ELR (cell line): ENCODE data around the gene CACNA1D.

Source experiments
- DNase-seq: peaks from one replicate; pipeline ENCODE4 v3.0.0-alpha.2; 2015; ENCODE audit warnings: low read depth

CACNA1D gene

DNA sequence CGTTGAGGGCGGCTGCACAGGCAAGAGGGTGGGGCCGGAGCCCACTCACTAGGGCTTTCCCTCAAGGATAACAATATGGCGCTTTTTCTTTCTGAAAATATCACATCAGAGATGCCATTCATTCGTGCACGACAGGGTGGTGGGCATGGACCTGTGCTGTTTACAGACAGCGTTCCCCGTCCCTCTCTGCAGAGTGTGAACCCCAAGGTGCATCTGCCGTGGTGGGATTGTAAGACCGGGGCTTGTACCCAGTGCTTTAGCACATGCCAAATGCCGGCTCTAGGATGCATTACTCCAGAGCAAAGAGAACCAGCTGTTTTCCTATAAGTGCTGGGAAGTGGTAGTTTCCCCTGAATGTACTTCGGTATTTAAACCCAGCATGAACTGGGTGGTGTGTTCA, 314.9 kb downstream of the CACNA1D start:
- no peak for DNase-seq

- DNase-seq: no peak
Measured at GRCh38 chr3:53809764-53810400, 315.5 kb downstream of the CACNA1D start.

- no peak for DNase-seq
Measured at GRCh38 chr3:53811143-53811927, 316.9 kb downstream of the CACNA1D start.

GRCh38 chr3:53812434-53812833, 318.0 kb downstream of the CACNA1D start:
- no peak for DNase-seq

GRCh38 chr3:53813229-53813628, 318.8 kb downstream of the CACNA1D start:
- no peak for DNase-seq

DNA sequence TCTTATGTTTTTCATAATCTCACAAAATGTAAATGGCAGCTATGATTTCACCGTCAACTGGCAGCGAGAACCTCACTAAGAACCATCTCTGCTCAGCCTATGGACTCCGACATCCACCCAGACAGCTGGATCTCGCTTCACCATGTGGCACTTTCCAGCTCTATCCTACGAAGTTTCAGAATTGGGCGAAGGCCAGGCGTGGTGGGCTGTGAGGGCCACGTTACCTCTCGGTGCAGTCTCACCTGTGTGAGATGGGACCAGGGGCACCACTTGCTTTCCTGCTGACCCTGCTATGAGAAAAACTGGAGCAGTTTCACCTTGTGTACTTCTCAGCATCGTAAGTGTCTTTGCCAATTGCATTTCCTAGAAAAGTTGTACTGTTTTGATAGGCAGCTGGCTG, 319.5 kb downstream of the CACNA1D start:
- no peak for DNase-seq

- no peak for DNase-seq
Measured at GRCh38 chr3:53815067-53815466, 320.7 kb downstream of the CACNA1D start.

- DNase-seq: no peak
Measured at GRCh38 chr3:53815651-53816050, 321.2 kb downstream of the CACNA1D start.

GRCh38 chr3:53816425-53816824, 322.0 kb downstream of the CACNA1D start:
- no peak for DNase-seq

- DNase-seq: no peak
Measured at GRCh38 chr3:53817211-53817610, 322.8 kb downstream of the CACNA1D start.

DNA sequence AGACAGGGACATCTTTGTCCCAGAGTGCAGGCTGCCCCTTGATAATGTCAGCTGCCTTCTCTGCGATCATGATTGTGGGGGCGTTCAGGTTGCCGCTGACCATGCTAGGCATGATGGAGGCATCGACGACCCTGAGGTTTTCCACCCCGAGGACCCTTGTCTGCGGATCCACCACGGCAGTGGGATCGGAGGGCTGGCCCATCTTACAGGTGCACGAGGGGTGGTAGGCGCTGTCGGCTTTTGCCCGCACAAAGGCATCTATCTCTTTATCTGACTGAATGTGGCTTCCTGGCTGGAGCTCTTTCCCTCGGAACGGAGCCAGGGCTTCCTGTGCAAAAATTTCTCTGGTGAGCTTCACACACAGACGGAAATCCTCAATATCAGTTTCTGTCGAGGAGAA, 323.4 kb downstream of the CACNA1D start:
- no peak for DNase-seq

GRCh38 chr3:53818221-53819162, 324.1 kb downstream of the CACNA1D start:
- no peak for DNase-seq

GRCh38 chr3:53819163-53819868, 324.9 kb downstream of the CACNA1D start:
- no peak for DNase-seq

GRCh38 chr3:53820084-53820483, 325.7 kb downstream of the CACNA1D start:
- no peak for DNase-seq

- no peak for DNase-seq
Measured at GRCh38 chr3:53820756-53821580, 326.6 kb downstream of the CACNA1D start.

DNA sequence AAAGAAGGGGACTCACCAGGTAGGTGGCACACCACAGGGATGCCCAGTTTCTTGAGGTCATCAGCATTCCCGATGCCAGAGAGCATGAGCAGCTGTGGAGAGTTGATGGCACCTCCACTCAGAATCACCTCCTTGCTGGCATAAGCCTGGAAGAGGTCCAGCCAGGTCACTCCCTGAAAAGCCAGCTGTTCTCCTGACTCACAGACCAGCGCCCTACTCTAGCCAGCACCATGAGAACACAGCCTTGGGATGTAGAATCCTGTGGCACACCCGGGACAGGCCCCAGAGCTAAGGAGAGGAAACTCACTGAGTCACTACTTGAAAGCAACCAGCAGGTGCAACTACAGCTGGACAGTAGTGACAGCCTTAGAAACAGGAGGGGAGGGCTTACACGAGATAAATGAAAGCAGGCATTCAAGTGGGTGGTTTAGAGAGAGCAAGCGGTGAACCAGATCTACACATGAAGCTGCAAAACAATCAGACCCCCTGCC, 327.3 kb downstream of the CACNA1D start:
- DNase-seq: no peak

- no peak for DNase-seq
Measured at GRCh38 chr3:53822331-53822741, 327.9 kb downstream of the CACNA1D start.

DNA sequence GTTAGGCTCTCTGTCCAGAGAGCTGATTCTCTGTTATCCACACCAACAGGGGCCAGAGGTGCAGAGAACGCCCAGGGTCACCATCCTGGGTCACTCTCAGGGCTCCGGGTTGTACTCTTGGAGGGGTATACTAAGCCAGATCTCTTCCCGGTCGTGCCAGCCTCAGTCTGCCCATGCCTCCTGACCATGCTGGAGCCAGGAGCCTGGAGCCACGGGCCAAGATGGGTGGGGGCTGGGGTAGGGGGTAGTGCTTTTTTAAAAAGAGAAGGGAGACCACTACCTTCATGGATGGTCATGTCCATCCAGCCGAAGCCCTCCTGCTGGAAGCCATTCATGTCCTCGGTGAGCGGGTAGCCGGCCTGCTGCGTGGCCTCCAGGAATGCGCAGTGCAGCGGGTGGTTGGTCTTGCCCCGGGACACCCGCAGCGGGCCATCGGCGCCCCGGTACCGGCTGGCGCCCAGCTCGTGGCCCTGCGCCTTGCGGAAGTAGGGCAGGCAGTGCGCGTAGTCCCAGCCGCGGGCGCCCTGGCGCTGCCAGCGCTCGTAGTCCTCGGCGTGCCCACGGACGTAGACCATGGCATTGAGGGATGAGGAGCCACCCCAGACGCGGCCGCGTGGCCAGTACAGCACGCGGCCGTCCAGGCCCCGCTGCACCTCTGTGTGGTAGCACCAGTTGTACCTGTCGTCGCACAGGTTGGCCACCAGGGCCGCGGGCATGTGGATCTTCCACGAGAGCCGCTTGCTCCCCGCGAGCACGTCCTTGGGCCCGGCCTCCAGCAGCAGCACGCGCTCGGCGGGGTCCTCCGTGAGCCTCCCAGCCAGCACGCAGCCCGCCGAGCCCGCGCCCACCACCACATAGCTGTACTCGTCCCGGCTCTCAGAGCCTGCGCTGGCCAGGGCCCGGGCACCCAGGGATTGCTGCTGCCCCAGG, 328.9 kb downstream of the CACNA1D start:
- no peak for DNase-seq

DNA sequence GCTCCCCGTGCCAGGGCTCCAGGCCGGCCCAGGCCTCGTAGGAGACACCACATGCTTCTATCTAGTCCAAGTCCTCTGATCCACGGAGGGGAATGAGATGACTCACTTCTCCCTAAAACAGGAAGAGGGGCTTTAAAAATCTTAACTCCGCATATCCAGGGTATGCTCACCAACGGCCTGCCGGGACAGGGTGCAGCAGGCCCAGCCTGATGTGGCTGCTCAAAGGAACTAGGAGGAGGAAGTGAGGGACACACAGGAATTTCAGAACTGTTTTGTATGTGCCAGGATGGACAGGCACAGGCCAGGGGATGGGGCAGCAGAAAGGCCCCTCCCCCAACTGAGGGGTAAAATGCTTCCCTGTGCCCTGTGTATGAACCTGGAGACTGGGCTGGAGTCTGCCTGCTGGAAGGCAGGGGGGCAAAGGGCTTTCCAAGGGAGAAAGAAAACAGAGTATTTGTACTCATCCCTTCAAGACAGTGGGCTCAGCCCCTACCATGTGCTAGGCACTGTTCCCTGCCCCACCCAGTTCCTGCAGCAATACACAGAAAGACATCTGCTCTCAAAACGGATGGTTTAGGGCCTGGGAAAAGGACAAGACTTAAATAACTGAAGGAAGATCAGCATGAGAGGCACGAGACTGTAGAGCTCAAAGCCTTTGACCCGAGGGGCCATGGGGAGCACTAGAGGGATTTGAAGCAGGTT, 329.7 kb downstream of the CACNA1D start:
- no peak for DNase-seq
